Activated CD4-positive, alpha-beta memory T cell treated with anti-CD3 and anti-CD28 coated beads, Interleukin-2, amount 10 ng/mL, durations not matched to agents 7 days and 5 days (primary cell): ENCODE data around the gene CMTM7. TPM values are rescaled to one million over a fixed set of nuclear protein-coding genes. Genes with fewer than 3 reads are reported as not detected.
A peak's percentile ranks its signal among the peaks of the same experiment; 100 is the strongest.

ENCODE experiments used
- CTCF ChIA-PET: fragments of 350-600 bp; sonication (Branson Sonifier 250); formaldehyde crosslinking; loops from one replicate; lab custom pipeline; 2021; ENCODE audit warnings: antibody characterized with exemption, inconsistent platforms; lab: Charles Lee
- POLR2A ChIA-PET: fragments of 350-600 bp; sonication (Branson Sonifier 250); formaldehyde crosslinking; loops from one replicate; lab custom pipeline; 2021; ENCODE audit warnings: antibody characterized with exemption; lab: Charles Lee
- DNase-seq: peaks from one replicate; pipeline ENCODE4 v3.0.0-alpha.2; 2020
- H3K27ac Mint-ChIP-seq: one replicate; pipeline ENCODE4 v1.8.0; 2021; ENCODE audit warnings: mild to moderate bottlenecking, mixed read lengths
- H3K27me3 Mint-ChIP-seq: one replicate; pipeline ENCODE4 v1.8.0; 2021; ENCODE audit warnings: mixed read lengths
- H3K36me3 Mint-ChIP-seq: one replicate; pipeline ENCODE4 v1.8.0; 2021; ENCODE audit warnings: low read depth, mixed read lengths
- H3K4me1 Mint-ChIP-seq: one replicate; pipeline ENCODE4 v1.8.0; 2021; ENCODE audit warnings: mixed read lengths
- H3K4me3 Mint-ChIP-seq: one replicate; pipeline ENCODE4 v1.8.0; 2021; ENCODE audit warnings: mild to moderate bottlenecking, mixed read lengths
- H3K9me3 Mint-ChIP-seq: one replicate; pipeline ENCODE4 v1.8.0; 2021; ENCODE audit warnings: mixed read lengths
- total RNA-seq, 2 experiments: library from RNA; stranded (reverse); gene quantifications; one replicate each; pipeline ENCODE4 v1.2.3, GENCODE V29; 2021

CMTM7 gene
- total RNA-seq, 2 experiments from 2014 or later: 47.0 to 47.3 TPM

DNA sequence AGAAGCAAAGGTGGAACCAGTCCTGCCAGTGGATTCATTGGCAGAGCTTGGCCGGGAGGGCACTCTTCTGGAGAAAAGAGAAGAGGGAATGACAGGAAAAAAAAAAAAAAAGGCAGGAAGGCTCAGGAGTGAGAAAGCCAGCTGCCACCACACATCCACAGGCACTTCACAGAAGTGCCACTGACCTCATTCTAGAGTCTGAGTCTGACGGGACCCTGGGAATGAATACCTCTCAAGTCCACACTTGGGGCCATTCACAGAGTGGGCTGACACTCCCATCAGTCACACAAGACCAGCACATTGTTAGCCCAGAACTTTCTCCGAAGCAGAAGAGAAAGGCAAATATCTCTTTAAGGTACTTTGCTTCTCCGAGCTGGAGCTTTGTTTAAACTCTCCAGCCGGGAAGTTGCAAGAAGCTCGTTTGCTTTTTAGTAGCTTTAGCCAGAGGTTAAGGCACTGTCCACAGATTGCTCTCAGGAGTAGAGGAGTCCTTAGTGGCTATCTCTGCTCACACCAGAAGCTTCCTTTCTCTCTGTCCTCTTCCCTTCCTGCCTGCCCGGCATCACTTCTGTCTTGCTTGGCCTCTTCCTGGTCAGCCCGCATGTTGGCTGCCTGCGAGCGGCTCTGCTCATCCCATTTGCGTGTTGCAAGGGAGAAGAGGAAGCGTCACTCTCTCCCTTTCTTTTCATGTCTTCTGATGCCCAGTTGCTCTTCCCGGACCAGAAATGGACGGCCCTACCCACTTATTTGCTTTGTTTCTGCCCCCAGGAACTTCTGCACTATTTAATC lies 57.2 kb downstream of the CMTM7 start:
- no peaks in the 10 kb centered on the region for H3K9me3 Mint-ChIP-seq
- peaks cover 16% of the 10 kb centered on the region for H3K4me1 Mint-ChIP-seq
- H3K36me3 Mint-ChIP-seq: peaks cover 67% of the 10 kb centered on the region
- no peak for DNase-seq
- ChIA-PET CTCF (interaction anchor here (1.0 kb wide), 1 partner anchor 19 kb away, joined by 3 read pairs; no protein-coding TSS in a partner anchor), POLR2A (no interaction called here)
- H3K27ac Mint-ChIP-seq: no peak overlapping the region
- no peaks in the 10 kb centered on the region for H3K27me3 Mint-ChIP-seq
- no peak overlapping the region for H3K4me3 Mint-ChIP-seq

DNA sequence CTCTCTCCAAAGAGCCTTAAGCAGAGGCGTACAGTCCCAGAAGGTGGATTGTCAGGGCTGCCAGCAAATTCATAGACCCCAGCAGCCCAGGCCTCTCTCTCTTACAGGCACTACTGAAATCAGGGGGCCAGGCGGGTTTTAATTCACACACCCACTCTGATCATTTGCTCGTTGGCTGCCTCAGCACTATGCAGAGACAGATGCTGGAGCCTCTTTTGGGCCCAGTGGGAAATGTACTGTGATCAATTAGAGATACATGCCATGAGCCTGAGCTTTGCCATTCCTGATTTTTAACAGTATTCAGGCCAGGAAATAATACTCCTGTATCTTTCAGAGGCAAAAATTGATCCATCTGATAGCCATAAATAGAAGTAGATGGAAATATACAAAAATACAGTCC lies 58.0 kb downstream of the CMTM7 start:
- ChIA-PET CTCF (no interaction called here), POLR2A (interaction anchor here (1.0 to 2.4 kb wide), 2 partner anchors 17 to 21 kb away, joined by 5 to 12 read pairs; no protein-coding TSS in a partner anchor)
- Mint-ChIP-seq H3K4me3 (no peak overlapping the region), H3K9me3 (no peaks in the 10 kb centered on the region), H3K36me3 (peaks cover 67% of the 10 kb centered on the region), H3K27me3 (no peaks in the 10 kb centered on the region), H3K27ac (no peak overlapping the region), H3K4me1 (peaks cover 14% of the 10 kb centered on the region)
- DNase-seq: no peak

DNA sequence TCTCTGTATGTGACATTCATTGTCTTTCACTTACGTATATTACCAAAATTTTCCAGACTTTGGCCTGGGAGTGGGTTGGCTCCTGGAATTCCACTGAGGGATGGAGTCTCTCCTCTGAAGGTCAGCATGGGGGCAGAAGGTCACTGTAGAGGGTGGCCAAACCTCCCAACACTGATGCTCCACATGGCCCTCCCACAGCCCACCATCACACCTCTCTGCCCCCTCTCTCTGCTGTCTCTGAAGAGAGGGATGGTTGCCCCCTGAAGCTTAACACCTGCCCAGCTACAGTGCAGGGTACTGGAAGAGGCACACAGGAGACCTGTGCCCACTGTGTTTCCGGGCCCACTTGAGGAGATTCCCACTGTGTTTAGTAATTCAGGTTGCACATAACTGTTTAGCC lies 58.8 kb downstream of the CMTM7 start:
- no peak for DNase-seq
- no peaks in the 10 kb centered on the region for H3K27me3 Mint-ChIP-seq
- H3K9me3 Mint-ChIP-seq: no peaks in the 10 kb centered on the region
- H3K4me3 Mint-ChIP-seq: no peak overlapping the region
- ChIA-PET CTCF (interaction anchor here (0.9 kb wide), 1 partner anchor 17 kb away, joined by 3 read pairs; no protein-coding TSS in a partner anchor), POLR2A (interaction anchor here (1.0 to 2.4 kb wide), 2 partner anchors 18 to 21 kb away, joined by 5 to 12 read pairs; no protein-coding TSS in a partner anchor)
- peaks cover 16% of the 10 kb centered on the region for H3K4me1 Mint-ChIP-seq
- H3K27ac Mint-ChIP-seq: no peak overlapping the region
- H3K36me3 Mint-ChIP-seq: peaks cover 68% of the 10 kb centered on the region

DNA sequence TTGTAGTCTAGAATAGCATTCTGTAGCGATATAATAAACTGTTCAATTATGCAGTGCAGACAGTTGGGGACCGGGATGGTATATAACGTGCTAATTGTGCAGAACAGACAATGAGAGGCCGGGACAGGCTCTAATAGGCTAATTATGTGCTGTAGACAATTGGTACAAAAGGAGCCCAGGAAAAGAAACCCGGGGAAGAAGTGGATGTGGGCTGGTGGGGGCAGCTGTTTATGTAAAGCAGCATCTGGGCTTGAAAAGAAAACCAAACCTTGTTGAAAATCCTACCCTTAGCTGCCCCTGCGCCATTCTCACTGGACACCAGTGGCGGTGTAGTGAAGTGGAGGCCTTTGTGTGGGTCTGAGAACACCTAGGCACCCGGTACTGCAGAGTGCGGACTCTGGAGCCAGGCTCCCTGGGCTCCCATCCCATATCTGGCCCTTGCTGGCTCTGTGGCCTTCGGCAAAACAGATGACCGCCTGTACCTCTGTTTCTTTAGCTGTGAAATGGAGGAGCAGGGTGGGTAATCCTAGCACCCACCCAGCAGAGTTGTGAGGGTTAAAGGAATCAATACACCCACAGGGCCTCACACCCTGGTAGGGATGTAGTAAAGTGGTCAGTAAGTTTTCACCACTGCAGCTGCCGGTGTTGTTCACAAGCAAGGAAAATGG lies 59.5 kb downstream of the CMTM7 start:
- no peaks in the 10 kb centered on the region for H3K9me3 Mint-ChIP-seq
- no peak overlapping the region for H3K27ac Mint-ChIP-seq
- peak; percentile 6 for DNase-seq
- peaks cover 23% of the 10 kb centered on the region for H3K4me1 Mint-ChIP-seq
- ChIA-PET CTCF (interaction anchor here (0.9 to 2.1 kb wide), 1 partner anchor 17 kb away, joined by 3 to 5 read pairs; no protein-coding TSS in a partner anchor), POLR2A (interaction anchor here (1.5 to 2.4 kb wide), 2 partner anchors 10 to 18 kb away, joined by 4 to 12 read pairs; no protein-coding TSS in a partner anchor)
- no peaks in the 10 kb centered on the region for H3K27me3 Mint-ChIP-seq
- H3K4me3 Mint-ChIP-seq: no peak overlapping the region
- H3K36me3 Mint-ChIP-seq: peaks cover 64% of the 10 kb centered on the region

DNA sequence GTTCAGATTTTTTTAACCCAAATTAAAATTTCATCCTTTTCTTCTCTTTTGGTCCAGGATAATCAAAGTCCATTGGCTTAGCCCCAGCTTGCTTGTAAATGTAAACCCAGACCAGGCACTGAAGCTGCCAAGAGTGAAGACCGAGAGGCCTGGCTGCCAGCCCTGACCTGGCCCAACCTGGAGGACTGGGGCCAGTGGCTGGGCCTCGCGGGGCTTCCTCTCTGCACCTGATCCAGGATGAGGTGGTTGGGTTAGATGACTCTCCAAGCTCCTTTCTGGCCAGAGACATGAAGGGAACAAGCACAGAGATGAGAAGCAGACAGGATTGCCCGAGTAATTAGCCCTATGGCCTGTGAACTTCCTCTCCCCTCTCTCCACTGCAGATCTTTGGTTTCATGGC lies 60.4 kb downstream of the CMTM7 start:
- H3K9me3 Mint-ChIP-seq: no peaks in the 10 kb centered on the region
- H3K4me1 Mint-ChIP-seq: peaks cover 31% of the 10 kb centered on the region
- H3K27me3 Mint-ChIP-seq: no peaks in the 10 kb centered on the region
- H3K27ac Mint-ChIP-seq: no peak overlapping the region
- POLR2A ChIA-PET: interaction anchor here (1.5 to 2.4 kb wide), 2 partner anchors 9 to 19 kb away, joined by 4 to 12 read pairs; no protein-coding TSS in a partner anchor
- DNase-seq: no peak
- CTCF ChIA-PET: interaction anchor here (0.7 to 2.1 kb wide), 2 partner anchors 16 to 28 kb away, joined by 5 read pairs; no protein-coding TSS in a partner anchor
- peaks cover 60% of the 10 kb centered on the region for H3K36me3 Mint-ChIP-seq
- H3K4me3 Mint-ChIP-seq: no peak overlapping the region

DNA sequence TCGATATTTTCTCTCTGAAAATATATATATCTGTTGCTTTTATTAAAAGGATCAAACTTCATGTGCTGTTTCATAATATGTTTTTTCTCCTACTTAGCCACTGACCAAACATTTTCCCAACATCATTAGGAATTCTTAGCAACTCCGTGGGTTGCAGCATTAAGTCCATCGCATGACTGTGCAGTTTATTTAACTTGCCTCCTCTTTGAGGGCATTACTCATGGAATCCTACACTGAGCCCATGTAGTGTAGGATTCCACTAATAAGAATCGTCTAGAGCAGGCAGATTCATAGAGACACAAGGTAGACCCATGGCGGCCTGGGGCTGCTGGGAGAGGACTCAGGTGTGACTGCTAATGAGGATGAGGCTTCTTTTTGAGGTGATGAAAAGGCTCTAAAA lies 61.7 kb downstream of the CMTM7 start:
- DNase-seq: peak; percentile 7
- Mint-ChIP-seq H3K36me3 (peaks cover 56% of the 10 kb centered on the region), H3K27me3 (no peaks in the 10 kb centered on the region), H3K4me1 (peaks cover 38% of the 10 kb centered on the region), H3K9me3 (no peaks in the 10 kb centered on the region), H3K4me3 (no peak overlapping the region), H3K27ac (no peak overlapping the region)
- CTCF ChIA-PET: no interaction called here
- POLR2A ChIA-PET: no interaction called here

DNA sequence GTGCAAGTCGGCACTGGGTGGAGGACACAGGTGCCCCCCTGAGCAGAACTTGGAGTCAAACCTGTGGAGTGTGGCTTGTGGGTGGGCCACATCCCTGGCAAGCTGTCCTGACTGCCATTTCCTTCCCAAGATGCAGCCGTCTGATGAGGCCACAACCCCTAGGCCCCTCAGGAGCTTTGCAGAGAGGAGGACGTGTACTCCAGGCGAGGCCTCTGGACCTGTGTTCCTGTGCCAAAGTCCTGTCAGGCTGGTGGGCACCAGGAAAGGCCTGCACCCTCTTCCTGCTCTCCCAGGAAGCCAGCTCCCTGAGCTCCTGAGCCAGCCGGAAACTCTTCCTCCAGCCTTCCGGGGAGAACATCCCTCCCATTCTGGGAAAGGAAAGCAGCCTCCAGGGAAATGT lies 62.5 kb downstream of the CMTM7 start:
- Mint-ChIP-seq H3K9me3 (no peaks in the 10 kb centered on the region), H3K36me3 (peaks cover 50% of the 10 kb centered on the region)
- CTCF ChIA-PET: interaction anchor here (2.3 kb wide), 1 partner anchor 14 kb away, joined by 8 read pairs; no protein-coding TSS in a partner anchor

DNA sequence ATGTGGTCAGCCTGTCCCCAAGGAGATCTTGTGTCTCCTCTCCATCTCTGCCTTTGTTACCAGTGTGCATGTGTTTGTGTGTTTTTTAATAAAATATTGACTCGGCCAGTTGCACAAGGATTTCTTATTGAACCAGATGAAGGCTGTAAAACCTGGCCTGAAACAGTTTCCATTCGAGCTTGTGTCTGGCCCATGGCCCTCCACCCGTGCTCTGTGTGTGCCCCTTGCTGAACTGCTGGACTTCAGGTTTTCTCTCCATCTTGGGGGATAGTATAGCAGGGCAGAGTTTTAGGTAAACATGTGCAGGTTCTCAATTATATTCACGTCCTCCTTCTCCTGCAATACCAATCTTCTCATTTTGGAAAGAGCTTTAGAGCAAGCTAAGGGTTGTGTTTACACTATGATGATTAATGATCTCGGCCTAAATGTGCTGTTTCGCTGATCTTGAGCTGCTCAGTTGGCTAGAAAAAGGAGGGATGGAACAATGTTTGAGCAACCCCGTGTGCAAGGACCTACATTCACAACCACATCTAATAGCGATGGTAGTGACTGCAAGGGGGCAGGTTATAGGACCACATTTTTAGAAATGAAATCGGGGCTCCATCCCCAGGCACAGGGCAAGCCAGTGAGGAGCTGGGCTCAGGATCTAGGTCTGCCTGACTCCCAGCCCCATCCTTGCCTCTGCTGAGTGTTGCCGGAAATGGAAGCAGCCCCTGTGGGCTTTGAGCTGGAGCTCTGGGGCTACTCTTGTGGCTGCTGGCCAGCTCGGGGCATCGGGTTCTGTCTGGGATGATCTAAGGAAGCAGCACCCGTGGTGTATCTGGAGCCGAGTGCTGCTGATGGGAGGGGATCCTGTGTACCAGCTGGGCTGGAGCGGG lies 63.3 kb downstream of the CMTM7 start:
- ChIA-PET POLR2A (interaction anchor here (0.6 to 1.4 kb wide), 2 partner anchors 21 to 35 kb away, joined by 3 to 5 read pairs; no protein-coding TSS in a partner anchor), CTCF (interaction anchor here (2.3 kb wide), 1 partner anchor 13 kb away, joined by 8 read pairs; no protein-coding TSS in a partner anchor)
- Mint-ChIP-seq H3K36me3 (peaks cover 45% of the 10 kb centered on the region), H3K27ac (peak overlapping the region; percentile 66), H3K4me3 (no peak overlapping the region), H3K9me3 (no peaks in the 10 kb centered on the region), H3K4me1 (peaks cover 39% of the 10 kb centered on the region), H3K27me3 (no peaks in the 10 kb centered on the region)
- no peak for DNase-seq

More for the DNA sequence above, 62.5 kb downstream of the CMTM7 start:
- no peaks in the 10 kb centered on the region for H3K27me3 Mint-ChIP-seq
- POLR2A ChIA-PET: no interaction called here
- H3K4me3 Mint-ChIP-seq: no peak overlapping the region
- H3K27ac Mint-ChIP-seq: no peak overlapping the region
- peaks cover 39% of the 10 kb centered on the region for H3K4me1 Mint-ChIP-seq
- peak; percentile 9 for DNase-seq

DNA sequence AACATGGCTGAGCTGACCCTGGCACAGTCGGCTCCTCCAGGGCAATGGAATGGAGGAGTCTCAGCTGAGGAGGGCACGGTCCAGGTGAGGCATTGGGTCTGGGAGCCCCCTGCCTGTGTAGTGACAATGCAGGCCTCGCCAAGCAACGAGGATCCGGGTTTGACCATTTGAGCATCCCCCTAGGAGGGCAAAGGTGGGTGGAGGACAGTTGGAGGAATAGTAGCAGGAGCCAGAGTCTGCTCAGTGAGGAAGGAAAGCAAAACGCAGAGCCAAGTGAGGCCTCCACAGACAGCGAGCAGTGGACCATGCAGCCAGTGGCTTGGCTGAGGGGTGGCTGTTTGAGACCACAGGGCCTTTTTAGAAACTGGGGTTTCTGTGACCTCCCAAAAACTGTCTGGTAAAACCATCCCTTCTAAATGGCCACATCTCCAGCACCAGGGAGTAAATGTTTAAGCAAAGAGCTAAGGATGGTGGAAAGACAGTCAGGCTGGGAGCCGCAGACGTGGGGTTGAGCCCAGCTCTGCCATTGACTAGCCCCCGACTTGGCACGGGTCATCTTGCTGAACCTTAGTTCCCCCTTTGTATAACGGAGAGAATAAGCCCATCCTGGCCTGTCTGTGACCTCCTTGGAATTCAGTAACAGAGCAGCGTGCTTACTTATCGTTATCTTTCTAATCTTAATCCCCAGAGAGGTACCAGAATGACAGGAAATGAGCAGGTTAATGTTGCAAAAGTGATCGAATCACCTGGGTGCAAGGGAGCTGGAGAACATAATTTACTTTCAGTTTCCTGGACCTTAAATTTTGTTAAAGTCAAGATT lies 64.2 kb downstream of the CMTM7 start:
- no peak for DNase-seq
- ChIA-PET CTCF (interaction anchor here (2.3 to 2.4 kb wide), 2 partner anchors 12 kb away, joined by 8 to 17 read pairs; no protein-coding TSS in a partner anchor), POLR2A (interaction anchor here (0.6 to 2.4 kb wide), 5 partner anchors 17 to 34 kb away, joined by 3 to 16 read pairs (median 3); no protein-coding TSS in a partner anchor)
- Mint-ChIP-seq H3K36me3 (peaks cover 39% of the 10 kb centered on the region), H3K27ac (peak overlapping the region; percentile 66), H3K4me1 (peaks cover 39% of the 10 kb centered on the region), H3K9me3 (no peaks in the 10 kb centered on the region), H3K27me3 (no peaks in the 10 kb centered on the region), H3K4me3 (peak overlapping the region; percentile 10)

DNA sequence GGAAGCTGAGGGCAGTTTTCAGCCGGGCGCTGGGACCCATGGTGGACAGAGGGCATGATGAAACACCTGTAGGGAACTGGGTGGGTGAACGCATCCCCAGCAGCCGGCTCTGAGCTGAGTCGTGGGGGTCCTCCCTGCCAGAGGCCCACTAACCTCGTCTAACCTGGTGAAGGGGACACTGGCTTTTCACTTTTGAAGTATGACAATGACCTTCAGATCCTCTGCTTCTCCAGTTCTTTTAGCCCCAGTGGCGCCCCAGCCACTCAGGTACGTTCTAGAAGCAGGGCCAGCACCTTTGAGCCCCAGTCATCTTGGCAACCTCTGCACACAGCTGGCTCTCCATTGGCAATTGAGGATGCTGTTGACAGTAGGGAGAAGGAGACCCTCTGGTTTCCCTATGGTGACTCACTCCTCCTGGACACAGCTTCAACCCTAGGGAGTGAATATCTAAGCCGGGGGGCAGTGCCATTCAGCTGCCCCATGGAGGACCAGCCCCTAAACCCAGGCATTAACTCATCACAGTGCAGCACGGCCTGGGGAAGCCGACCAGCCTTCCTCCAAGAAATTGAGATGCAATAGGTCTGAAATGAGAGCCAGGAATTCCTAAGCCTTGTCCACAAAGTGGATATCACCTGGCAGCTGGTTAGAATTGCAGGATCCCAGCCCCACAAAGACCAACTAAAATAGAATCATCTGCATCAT lies 64.9 kb downstream of the CMTM7 start:
- Mint-ChIP-seq H3K9me3 (no peaks in the 10 kb centered on the region), H3K4me1 (peaks cover 39% of the 10 kb centered on the region), H3K36me3 (peaks cover 38% of the 10 kb centered on the region), H3K27me3 (no peaks in the 10 kb centered on the region), H3K4me3 (peak overlapping the region; percentile 10), H3K27ac (peak overlapping the region; percentile 88)
- CTCF ChIA-PET: interaction anchor here (2.4 kb wide), 1 partner anchor 12 kb away, joined by 17 read pairs; no protein-coding TSS in a partner anchor
- POLR2A ChIA-PET: interaction anchor here (1.0 to 2.4 kb wide), 4 partner anchors 18 to 65 kb away, joined by 3 to 16 read pairs (median 4); partner anchors contain the start of gene CMTM7
- no peak for DNase-seq
